SK-N-SH treated with all-trans-retinoic acid at 6 μM for 48 hours (cell line): ENCODE measurements around the gene DBN1.

ENCODE experiments used
- ATAC-seq: fragments of 200-7000 bp; cut with Tn5 transposase; 3 replicates; pipeline ENCODE4 v1.9.1; 2020; ENCODE audit warnings: mild to moderate bottlenecking, moderate library complexity
- ARNTL ChIP-seq: fragments of 450-650 bp; formaldehyde crosslinking; IDR thresholded peaks from 2 replicates; pipeline ENCODE4 v1.5.0; 2020; ENCODE audit warnings: low read depth, mild to moderate bottlenecking, moderate library complexity, borderline replicate concordance
- BACH2 ChIP-seq: fragments of 250-450 bp; sonication (Bioruptor Pico); IDR thresholded peaks from 2 replicates; pipeline ENCODE4 v1.9.0; 2021; ENCODE audit warnings: mild to moderate bottlenecking, borderline replicate concordance
- CSDC2 ChIP-seq: fragments of 250-450 bp; sonication (Bioruptor Pico); IDR thresholded peaks from 2 replicates; pipeline ENCODE4 v1.5.0; 2020; ENCODE audit warnings: mild to moderate bottlenecking, moderate library complexity
- ESRRG ChIP-seq: fragments of 250-450 bp; sonication (Bioruptor Pico); IDR thresholded peaks from 2 replicates; pipeline ENCODE4 v1.6.1; 2021; ENCODE audit warnings: mild to moderate bottlenecking
- GLIS3 ChIP-seq: fragments of 250-450 bp; sonication (Bioruptor Pico); IDR thresholded peaks from 2 replicates; pipeline ENCODE4 v1.5.0; 2020; ENCODE audit warnings: mild to moderate bottlenecking, moderate library complexity
- ISL1 ChIP-seq: fragments of 250-450 bp; sonication (Bioruptor Pico); IDR thresholded peaks from 2 replicates; pipeline ENCODE4 v2.1.2; 2022; ENCODE audit warnings: mild to moderate bottlenecking, moderate library complexity
- OSR1 ChIP-seq: fragments of 250-450 bp; sonication (Bioruptor Pico); IDR thresholded peaks from 2 replicates; pipeline ENCODE4 v1.8.0; 2022; ENCODE audit warnings: moderate library complexity, mild to moderate bottlenecking, inconsistent platforms
- PPARA ChIP-seq: fragments of 250-450 bp; sonication (Bioruptor Pico); IDR thresholded peaks from 2 replicates; pipeline ENCODE4 v1.5.0; 2020; ENCODE audit warnings: mild to moderate bottlenecking, borderline replicate concordance
- RARB ChIP-seq: fragments of 250-450 bp; sonication (Bioruptor Pico); IDR thresholded peaks from 2 replicates; pipeline ENCODE4 v1.8.0; 2021; ENCODE audit warnings: mild to moderate bottlenecking, moderate library complexity
- SNAI2 ChIP-seq: fragments of 250-450 bp; sonication (Bioruptor Pico); IDR thresholded peaks from 2 replicates; pipeline ENCODE4 v1.5.0; 2020; ENCODE audit warnings: mild to moderate bottlenecking, moderate library complexity
- TCF4 ChIP-seq: fragments of 250-450 bp; sonication (Bioruptor Pico); IDR thresholded peaks from 2 replicates; pipeline ENCODE4 v1.8.0; 2021; ENCODE audit warnings: mild to moderate bottlenecking, moderate library complexity, borderline replicate concordance
- TOX ChIP-seq: fragments of 250-450 bp; sonication (Bioruptor Pico); IDR thresholded peaks from 2 replicates; pipeline ENCODE4 v1.8.0; 2021; ENCODE audit warnings: mild to moderate bottlenecking, moderate library complexity, borderline replicate concordance
- ZC3H10 ChIP-seq: fragments of 250-450 bp; sonication (Bioruptor Pico); IDR thresholded peaks from 2 replicates; pipeline ENCODE4 v1.5.1; 2021; ENCODE audit warnings: mild to moderate bottlenecking, moderate library complexity
- ZFP3 ChIP-seq: fragments of 250-450 bp; sonication (Bioruptor Pico); IDR thresholded peaks from 2 replicates; pipeline ENCODE4 v1.5.0; 2020; ENCODE audit warnings: mild to moderate bottlenecking, moderate library complexity
- ZNF70 ChIP-seq: fragments of 450-650 bp; formaldehyde crosslinking; IDR thresholded peaks from 2 replicates; pipeline ENCODE4 v1.5.0; 2020; ENCODE audit warnings: mild to moderate bottlenecking, moderate library complexity
- ZNF8 ChIP-seq: fragments of 450-650 bp; formaldehyde crosslinking; IDR thresholded peaks from 2 replicates; pipeline ENCODE4 v1.5.0; 2020; ENCODE audit warnings: mild to moderate bottlenecking, moderate library complexity
- TF ChIP-seq, protein P1 (sequence below): fragments of 250-450 bp; sonication (Bioruptor Pico); IDR thresholded peaks from 2 replicates; pipeline ENCODE4 v1.5.0; 2020; ENCODE audit warnings: mild to moderate bottlenecking, moderate library complexity
- TF ChIP-seq, protein P2 (sequence below): fragments of 250-450 bp; sonication (Bioruptor Pico); IDR thresholded peaks from 2 replicates; pipeline ENCODE4 v1.8.0; 2021; ENCODE audit warnings: low read depth, mild to moderate bottlenecking, moderate library complexity, borderline replicate concordance
- TF ChIP-seq, protein P3 (sequence below): fragments of 250-450 bp; sonication (Bioruptor Pico); IDR thresholded peaks from 2 replicates; pipeline ENCODE4 v1.5.1; 2021; ENCODE audit warnings: mild to moderate bottlenecking, moderate library complexity

Gene DBN1

DNA sequence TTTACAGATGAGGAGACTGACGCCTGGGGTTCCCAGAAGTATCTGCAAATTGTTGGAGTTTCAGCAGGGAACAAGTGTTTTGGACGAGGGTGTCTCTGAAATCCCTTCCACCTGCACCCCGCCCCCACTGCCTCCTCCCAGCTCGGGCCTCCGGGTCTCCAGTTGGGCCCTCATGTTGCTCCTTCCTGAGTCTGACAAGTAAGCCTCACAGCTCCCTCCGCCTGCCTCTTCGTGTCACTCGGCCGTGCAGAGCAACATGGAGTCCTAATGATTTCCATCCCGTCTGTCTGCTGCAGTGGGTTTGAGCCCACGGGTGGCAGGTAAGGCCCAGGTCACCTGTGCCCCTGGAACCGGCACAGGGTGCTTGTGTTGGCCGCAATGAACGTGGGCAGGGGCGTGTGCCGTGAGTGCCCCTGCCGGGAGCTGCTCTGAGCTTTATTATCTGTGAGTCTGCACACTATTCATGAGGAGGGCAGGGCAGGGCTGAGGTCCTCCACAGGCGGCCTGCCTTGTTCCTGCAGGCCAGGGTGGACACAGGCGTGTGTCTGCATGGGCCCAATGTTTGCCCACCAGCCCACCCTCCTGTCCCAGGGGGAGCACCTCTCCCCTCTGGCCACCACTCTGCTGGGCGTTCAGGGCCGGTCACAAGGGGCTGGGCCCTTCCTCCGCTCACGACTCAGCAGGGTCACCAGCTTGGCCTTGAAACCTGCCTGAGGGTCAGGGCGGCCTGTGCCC lies 30.1 kb upstream of the DBN1 start:
- TF ChIP-seq, protein P1, sequence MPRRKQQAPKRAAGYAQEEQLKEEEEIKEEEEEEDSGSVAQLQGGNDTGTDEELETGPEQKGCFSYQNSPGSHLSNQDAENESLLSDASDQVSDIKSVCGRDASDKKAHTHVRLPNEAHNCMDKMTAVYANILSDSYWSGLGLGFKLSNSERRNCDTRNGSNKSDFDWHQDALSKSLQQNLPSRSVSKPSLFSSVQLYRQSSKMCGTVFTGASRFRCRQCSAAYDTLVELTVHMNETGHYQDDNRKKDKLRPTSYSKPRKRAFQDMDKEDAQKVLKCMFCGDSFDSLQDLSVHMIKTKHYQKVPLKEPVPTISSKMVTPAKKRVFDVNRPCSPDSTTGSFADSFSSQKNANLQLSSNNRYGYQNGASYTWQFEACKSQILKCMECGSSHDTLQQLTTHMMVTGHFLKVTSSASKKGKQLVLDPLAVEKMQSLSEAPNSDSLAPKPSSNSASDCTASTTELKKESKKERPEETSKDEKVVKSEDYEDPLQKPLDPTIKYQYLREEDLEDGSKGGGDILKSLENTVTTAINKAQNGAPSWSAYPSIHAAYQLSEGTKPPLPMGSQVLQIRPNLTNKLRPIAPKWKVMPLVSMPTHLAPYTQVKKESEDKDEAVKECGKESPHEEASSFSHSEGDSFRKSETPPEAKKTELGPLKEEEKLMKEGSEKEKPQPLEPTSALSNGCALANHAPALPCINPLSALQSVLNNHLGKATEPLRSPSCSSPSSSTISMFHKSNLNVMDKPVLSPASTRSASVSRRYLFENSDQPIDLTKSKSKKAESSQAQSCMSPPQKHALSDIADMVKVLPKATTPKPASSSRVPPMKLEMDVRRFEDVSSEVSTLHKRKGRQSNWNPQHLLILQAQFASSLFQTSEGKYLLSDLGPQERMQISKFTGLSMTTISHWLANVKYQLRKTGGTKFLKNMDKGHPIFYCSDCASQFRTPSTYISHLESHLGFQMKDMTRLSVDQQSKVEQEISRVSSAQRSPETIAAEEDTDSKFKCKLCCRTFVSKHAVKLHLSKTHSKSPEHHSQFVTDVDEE (CRISPR knock-in tag), result no peak
- TF ChIP-seq ISL1 (CRISPR knock-in tag), result no peak
- TF ChIP-seq ZNF8, result no peak
- no peak for TF ChIP-seq TOX (CRISPR knock-in tag)
- TF ChIP-seq TCF4 (CRISPR knock-in tag), result no peak
- no peak for TF ChIP-seq PPARA (CRISPR knock-in tag)
- no peak for TF ChIP-seq ZNF70 (CRISPR knock-in tag)
- TF ChIP-seq, protein P2, sequence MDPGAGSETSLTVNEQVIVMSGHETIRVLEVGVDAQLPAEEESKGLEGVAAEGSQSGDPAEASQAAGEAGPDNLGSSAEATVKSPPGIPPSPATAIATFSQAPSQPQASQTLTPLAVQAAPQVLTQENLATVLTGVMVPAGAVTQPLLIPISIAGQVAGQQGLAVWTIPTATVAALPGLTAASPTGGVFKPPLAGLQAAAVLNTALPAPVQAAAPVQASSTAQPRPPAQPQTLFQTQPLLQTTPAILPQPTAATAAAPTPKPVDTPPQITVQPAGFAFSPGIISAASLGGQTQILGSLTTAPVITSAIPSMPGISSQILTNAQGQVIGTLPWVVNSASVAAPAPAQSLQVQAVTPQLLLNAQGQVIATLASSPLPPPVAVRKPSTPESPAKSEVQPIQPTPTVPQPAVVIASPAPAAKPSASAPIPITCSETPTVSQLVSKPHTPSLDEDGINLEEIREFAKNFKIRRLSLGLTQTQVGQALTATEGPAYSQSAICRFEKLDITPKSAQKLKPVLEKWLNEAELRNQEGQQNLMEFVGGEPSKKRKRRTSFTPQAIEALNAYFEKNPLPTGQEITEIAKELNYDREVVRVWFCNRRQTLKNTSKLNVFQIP (CRISPR knock-in tag), result no peak
- no peak for ATAC-seq

DNA sequence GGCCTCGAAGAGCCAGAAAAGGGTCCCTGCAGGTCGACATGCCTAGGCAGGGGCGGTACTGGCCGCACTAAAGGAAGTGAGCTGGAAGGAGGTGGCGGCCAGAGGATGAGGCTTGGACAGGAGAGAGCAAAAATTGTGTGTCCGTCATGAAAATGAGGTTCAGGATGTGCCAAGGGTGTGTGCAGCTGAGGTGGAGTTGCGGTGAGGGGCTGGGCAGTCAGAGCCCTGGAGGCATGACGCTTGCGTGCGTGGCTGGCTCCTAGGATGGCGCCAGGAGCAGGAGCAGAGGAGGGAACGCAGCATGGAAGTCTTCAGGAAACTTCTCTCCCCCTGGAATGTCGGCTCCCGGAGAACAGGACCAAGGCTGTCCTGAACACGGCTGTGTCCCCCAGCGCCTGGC lies 29.5 kb upstream of the DBN1 start:
- no peak for TF ChIP-seq ZFP3 (CRISPR knock-in tag)
- TF ChIP-seq, protein P2 (CRISPR knock-in tag), result no peak
- no peak for TF ChIP-seq RARB (CRISPR knock-in tag)
- TF ChIP-seq BACH2 (CRISPR knock-in tag), result no peak
- TF ChIP-seq ISL1 (CRISPR knock-in tag), result no peak
- TF ChIP-seq ZNF8, result no peak
- no peak for TF ChIP-seq TOX (CRISPR knock-in tag)
- no peak for TF ChIP-seq SNAI2 (CRISPR knock-in tag)
- TF ChIP-seq ZNF70 (CRISPR knock-in tag), result no peak
- TF ChIP-seq, protein P3, sequence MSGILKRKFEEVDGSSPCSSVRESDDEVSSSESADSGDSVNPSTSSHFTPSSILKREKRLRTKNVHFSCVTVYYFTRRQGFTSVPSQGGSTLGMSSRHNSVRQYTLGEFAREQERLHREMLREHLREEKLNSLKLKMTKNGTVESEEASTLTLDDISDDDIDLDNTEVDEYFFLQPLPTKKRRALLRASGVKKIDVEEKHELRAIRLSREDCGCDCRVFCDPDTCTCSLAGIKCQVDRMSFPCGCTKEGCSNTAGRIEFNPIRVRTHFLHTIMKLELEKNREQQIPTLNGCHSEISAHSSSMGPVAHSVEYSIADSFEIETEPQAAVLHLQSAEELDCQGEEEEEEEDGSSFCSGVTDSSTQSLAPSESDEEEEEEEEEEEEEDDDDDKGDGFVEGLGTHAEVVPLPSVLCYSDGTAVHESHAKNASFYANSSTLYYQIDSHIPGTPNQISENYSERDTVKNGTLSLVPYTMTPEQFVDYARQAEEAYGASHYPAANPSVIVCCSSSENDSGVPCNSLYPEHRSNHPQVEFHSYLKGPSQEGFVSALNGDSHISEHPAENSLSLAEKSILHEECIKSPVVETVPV (CRISPR knock-in tag), result no peak
- no peak for TF ChIP-seq TCF4 (CRISPR knock-in tag)
- no peak for TF ChIP-seq CSDC2
- no peak for TF ChIP-seq OSR1 (CRISPR knock-in tag)
- no peak for TF ChIP-seq GLIS3 (CRISPR knock-in tag)
- no peak for TF ChIP-seq ESRRG (CRISPR knock-in tag)
- no peak for TF ChIP-seq ARNTL (CRISPR knock-in tag)
- ATAC-seq, result no peak

DNA sequence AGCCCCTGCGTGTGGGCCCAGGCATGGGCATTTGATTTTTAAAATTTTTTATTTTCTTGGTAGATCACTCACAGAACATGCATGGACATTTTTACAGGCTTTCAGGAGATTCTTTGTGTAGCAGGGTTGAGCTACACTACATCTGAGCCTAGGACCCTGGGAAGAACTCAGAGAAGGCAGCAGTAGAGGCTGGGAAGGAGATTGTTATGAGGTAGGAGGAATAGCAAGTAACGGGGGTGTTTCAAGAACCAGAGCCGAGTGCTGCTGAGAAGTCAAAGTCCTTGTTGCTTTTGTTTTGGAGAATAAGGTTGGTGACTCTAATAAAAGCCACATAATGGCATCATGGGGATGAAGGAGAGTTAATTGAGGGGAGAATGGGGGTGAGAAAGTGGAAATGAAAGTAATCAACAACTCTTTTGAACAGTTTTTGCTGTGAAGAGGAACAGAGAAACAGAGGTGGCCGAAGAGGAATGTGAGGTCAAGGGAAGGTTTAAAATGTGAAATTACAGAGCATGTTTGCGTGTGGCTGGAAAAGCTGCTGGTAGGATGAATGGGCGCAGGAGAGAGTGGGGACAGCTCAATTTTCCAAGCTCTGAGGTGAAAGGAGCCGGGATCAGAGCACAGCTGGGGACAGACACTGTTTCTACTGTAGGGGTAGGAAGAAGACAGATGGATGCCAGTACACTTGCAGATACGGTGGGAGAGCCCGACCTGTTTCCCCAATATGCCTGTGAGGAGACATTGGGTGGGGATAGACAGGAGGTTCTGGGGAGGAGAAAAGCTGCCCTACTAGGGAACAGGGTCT lies 28.6 kb upstream of the DBN1 start:
- no peak for TF ChIP-seq ZC3H10 (CRISPR knock-in tag)
- TF ChIP-seq ARNTL (CRISPR knock-in tag), result no peak
- TF ChIP-seq, protein P1 (CRISPR knock-in tag), result no peak
- no peak for TF ChIP-seq TCF4 (CRISPR knock-in tag)
- ATAC-seq, result no peak
